HepG2 (cell line): Measurements from ENCODE around the gene OMG. TPM values are rescaled to one million over a fixed set of nuclear protein-coding genes. Genes with fewer than 3 reads are reported as not detected.
A peak's percentile ranks its signal among the peaks of the same experiment; 100 is the strongest.

Experiments used
- AHDC1 ChIP-seq: sonication (generic); formaldehyde crosslinking; IDR thresholded peaks from 2 replicates; pipeline ENCODE4 v1.5.1; 2020; ENCODE audit warnings: mild to moderate bottlenecking, missing genetic modification reagents, borderline replicate concordance
- CEBPG ChIP-seq: IDR thresholded peaks from 2 replicates; pipeline ENCODE4 v1.6.1; 2016
- FOXA1 ChIP-seq, 2 experiments: fragments of 450-650 bp in 1 of 2; sonication (generic) in 1 of 2; formaldehyde crosslinking in 1 of 2; IDR thresholded peaks; 2 replicates each; pipeline versions ENCODE4 v1.4.0 to v1.6.1; 2016 to 2020; ENCODE audit warnings: missing genetic modification reagents in 1 of 2
- FOXA3 ChIP-seq: IDR thresholded peaks from 2 replicates; pipeline ENCODE4 v1.6.1; 2016; ENCODE audit warnings: missing genetic modification reagents, missing compliant biosample characterization
- FOXK1 ChIP-seq: sonication (generic); formaldehyde crosslinking; IDR thresholded peaks from 2 replicates; pipeline ENCODE4 v1.4.0; 2020; ENCODE audit warnings: low read depth, missing genetic modification reagents, borderline replicate concordance
- GABPB1 ChIP-seq: IDR thresholded peaks from 2 replicates; pipeline ENCODE4 v1.6.1; 2016; ENCODE audit warnings: mild to moderate bottlenecking, missing genetic modification reagents, moderate library complexity, missing compliant biosample characterization
- HMG20A ChIP-seq: IDR thresholded peaks from 2 replicates; pipeline ENCODE4 v1.6.1; 2016; ENCODE audit warnings: borderline replicate concordance
- NFIB ChIP-seq: sonication (generic); formaldehyde crosslinking; IDR thresholded peaks from 2 replicates; pipeline ENCODE4 v1.9.0; 2021; ENCODE audit warnings: missing genetic modification reagents, mild to moderate bottlenecking, borderline replicate concordance
- NFIC ChIP-seq: IDR thresholded peaks from 2 replicates; pipeline ENCODE4 v1.6.1; 2012; ENCODE audit warnings: mild to moderate bottlenecking, low read length, inconsistent platforms
- TBX3 ChIP-seq: fragments of 450-650 bp; IDR thresholded peaks from 2 replicates; pipeline ENCODE4 v1.6.1; 2017; ENCODE audit warnings: antibody characterized with exemption, mild to moderate bottlenecking, inconsistent platforms, borderline replicate concordance
- TFE3 ChIP-seq: IDR thresholded peaks from 2 replicates; pipeline ENCODE4 v1.6.1; 2016
- ZNF232 ChIP-seq: sonication (generic); formaldehyde crosslinking; IDR thresholded peaks from 2 replicates; pipeline ENCODE4 v1.4.0; 2020; ENCODE audit warnings: missing genetic modification reagents, borderline replicate concordance
- ZNF713 ChIP-seq: sonication (generic); formaldehyde crosslinking; IDR thresholded peaks from 2 replicates; pipeline ENCODE4 v1.4.0; 2020; ENCODE audit warnings: mild to moderate bottlenecking, missing genetic modification reagents
- polyA plus RNA-seq, 8 experiments: library from polyadenylated mRNA; depleted of rRNA in 3 of 8; stranded (reverse) in 7 of 8; unstranded in 1 of 8; fragments of >200 nt; fragmentation: Illumina TruSeq in 4 of 8; extraction: Trizol in 4 of 8; gene quantifications; 2 replicates each; pipeline versions ENCODE4 v1.2.1 to v1.2.3, GENCODE V29; 2011 to 2016; ENCODE audit warnings: low read depth in 4 of 8, missing spikeins in 1 of 8, mixed read lengths in 1 of 8; ENCODE audit not compliant: insufficient read depth in 1 of 8
- total RNA-seq, 5 experiments: library from RNA; depleted of rRNA; stranded (reverse); fragments of >200 nt; fragmentation: Illumina TruSeq; extraction: Trizol; gene quantifications; 2 replicates each; pipeline ENCODE4 v1.2.3, GENCODE V29; 2016; ENCODE audit warnings: low read depth in 1 of 5
- TF ChIP-seq, protein P1 (sequence below), 2 experiments: fragments of 450-650 bp in 1 of 2; sonication (generic) in 1 of 2; formaldehyde crosslinking; IDR thresholded peaks; 2 replicates each; pipeline versions ENCODE4 v1.5.0 to v1.8.0; 2020 to 2022; ENCODE audit warnings: mild to moderate bottlenecking in 1 of 2, missing genetic modification reagents in 1 of 2
- TF ChIP-seq, protein P2 (sequence below): IDR thresholded peaks from 2 replicates; pipeline ENCODE4 v1.6.1; 2018; ENCODE audit warnings: missing genetic modification reagents

OMG gene
- total and polyA plus RNA-seq, 2 of the 13 experiments (the other 11 are each of a cell fraction or from before 2014, with no cell fraction given): not detected

GRCh38 chr17:31274252-31274651 lies 22.8 kb downstream of the OMG start (continued):
- TF ChIP-seq, protein P1, sequence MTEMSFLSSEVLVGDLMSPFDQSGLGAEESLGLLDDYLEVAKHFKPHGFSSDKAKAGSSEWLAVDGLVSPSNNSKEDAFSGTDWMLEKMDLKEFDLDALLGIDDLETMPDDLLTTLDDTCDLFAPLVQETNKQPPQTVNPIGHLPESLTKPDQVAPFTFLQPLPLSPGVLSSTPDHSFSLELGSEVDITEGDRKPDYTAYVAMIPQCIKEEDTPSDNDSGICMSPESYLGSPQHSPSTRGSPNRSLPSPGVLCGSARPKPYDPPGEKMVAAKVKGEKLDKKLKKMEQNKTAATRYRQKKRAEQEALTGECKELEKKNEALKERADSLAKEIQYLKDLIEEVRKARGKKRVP (CRISPR knock-in tag; IDR thresholded peaks at IDR 0.05): peak in 1 of 2 experiments; percentile 71; a peak in 2 of 4 replicates
- TF ChIP-seq CEBPG (CRISPR knock-in tag) (peak; percentile 87), GABPB1 (0 out of 2 replicates have a peak, but pooled peaks have one; percentile 15), TBX3 (no peak), HMG20A (CRISPR knock-in tag) (0 out of 2 replicates have a peak, but pooled peaks have one; percentile 30), NFIC (no peak), FOXK1 (CRISPR knock-in tag) (peak; percentile 44; the same call in 1 of the 2 replicates), AHDC1 (CRISPR knock-in tag) (0 out of 2 replicates have a peak, but pooled peaks have one; percentile 33), ZNF232 (CRISPR knock-in tag) (no peak), NFIB (no peak), FOXA1 (IDR thresholded peaks at IDR 0.05) (no peak), FOXA1 (CRISPR knock-in tag; IDR thresholded peaks at IDR 0.05) (peak; percentile 86), FOXA3 (CRISPR knock-in tag) (peak; percentile 84), ZNF713 (CRISPR knock-in tag) (no peak), TFE3 (CRISPR knock-in tag) (0 out of 2 replicates have a peak, but pooled peaks have one; percentile 35)
- TF ChIP-seq, protein P2, sequence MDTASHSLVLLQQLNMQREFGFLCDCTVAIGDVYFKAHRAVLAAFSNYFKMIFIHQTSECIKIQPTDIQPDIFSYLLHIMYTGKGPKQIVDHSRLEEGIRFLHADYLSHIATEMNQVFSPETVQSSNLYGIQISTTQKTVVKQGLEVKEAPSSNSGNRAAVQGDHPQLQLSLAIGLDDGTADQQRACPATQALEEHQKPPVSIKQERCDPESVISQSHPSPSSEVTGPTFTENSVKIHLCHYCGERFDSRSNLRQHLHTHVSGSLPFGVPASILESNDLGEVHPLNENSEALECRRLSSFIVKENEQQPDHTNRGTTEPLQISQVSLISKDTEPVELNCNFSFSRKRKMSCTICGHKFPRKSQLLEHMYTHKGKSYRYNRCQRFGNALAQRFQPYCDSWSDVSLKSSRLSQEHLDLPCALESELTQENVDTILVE: no peak
